HG02798 (cell line): ENCODE measurements around the gene AJUBA.
"Not testable (repeated sequence)": the region's sequence is repeated elsewhere in the genome, so short reads cannot be mapped to it uniquely, and the experiment has no call there.

Experiments
- ATAC-seq: cut with Tn5 transposase; IDR thresholded peaks from one replicate; pipeline ENCODE4 v1.9.1; 2021; ENCODE audit warnings: mild to moderate bottlenecking; ENCODE audit not compliant: unreplicated experiment, poor library complexity

Gene AJUBA

DNA sequence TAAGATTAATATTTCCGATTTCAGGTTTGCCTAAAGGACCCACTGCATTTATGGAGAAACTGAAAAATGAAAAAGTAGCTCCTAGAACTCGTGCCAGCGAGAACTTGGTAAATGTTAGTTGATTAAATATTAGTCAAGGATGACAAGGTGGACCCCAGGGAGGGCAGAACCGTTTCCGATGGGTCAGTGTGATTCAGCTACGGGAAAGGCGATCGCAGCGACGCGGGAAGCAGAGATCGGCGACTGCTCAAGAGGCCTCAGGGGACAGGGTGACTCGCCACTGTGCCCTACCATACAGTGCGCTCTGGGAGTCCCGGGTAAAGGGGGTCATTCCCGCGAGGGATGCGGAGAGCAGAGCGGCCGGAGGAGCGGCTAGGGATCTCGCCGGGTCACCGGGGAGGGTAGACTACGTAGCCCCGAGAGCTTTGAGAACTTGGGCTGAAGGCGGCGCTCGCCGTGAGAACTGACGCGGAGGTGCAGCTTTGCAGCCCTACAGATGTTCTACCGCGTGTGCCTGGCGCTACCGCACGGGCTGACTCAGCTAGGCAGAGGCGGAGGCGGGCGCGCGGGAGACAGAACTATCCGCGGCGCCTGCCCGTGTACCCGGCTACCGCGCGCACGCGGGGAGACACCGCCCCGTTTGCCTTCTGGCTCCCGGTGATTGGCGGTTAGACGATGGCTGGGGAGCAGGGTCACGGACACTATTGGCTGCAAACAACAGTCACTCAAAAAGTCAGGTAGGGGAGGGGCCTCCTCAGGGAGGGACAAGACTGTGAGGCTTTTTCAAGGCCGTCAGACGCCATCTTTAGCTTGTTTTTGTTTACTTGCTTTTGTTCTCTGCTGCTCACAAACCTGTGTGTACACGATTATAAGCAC is 24.4 kb upstream of the AJUBA start:
- peak; percentile 97 for ATAC-seq

DNA sequence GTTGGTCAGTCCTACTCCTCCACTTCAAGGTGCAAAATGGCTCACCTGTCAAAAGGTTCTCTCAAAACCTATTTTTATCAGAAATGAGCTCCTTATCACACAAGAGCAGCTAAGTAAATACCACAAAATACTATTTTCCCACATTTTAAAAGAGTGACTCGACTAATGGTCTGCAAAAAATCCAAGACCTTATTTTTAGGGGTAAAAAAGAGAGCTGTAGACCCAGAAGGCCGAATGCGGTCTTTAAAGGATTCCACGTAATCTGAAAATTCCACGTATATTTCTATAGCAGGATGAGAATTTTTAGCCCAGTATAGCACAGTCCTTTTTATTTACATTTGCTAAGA is 23.8 kb upstream of the AJUBA start:
- ATAC-seq, result no peak

DNA sequence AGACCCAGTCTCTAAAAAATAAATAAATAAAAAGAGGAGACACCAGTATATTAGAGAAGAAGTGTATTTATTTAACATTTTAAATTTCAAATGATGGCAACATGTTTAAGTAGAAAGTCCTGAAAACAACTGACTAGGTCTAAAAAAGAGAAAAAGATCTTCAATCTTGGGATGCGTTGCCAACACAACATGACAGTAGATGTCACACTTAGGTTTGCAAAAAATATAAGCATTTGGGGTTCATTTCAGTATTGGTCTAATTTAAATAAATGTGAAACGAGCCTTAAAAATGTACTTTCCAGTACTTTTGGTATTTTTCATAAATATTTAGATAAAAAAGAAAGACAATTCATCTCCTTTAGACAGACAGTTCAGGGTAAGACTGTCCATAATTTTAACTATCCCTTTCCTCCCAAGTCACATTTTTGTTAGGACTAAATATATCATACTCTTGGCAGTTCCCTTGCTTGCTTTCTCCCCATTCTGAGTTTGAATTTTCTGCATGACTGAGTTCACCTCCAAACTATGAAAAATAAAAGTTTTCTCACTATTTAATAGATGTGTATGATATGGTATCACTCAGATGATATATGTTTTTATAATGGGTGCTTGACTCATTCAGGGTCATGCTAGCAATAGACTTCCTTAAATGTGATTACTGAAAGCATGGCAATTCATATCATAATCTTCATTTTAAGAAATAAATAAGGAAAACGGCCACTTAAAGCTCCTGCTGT is 23.3 kb upstream of the AJUBA start:
- ATAC-seq, result no peak

DNA sequence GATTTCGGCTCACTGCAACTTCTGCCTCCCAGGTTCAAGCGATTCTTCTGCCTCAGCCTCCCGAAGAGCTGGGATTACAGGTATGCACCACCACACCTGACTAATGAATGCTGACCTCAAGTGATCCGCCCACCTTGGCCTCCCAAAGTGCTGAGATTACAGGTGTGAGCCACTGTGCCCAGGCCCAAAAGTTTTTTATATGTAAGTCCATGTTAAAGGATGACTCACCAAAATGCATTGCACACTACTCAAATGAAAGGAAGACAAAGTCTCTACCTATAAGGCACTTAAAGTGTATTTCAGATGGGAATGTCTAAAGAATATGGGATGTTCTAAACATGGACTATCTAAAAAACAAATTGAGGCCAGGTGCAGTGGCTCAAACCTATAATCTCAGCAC is 21.9 kb upstream of the AJUBA start:
- not testable (repeated sequence) for ATAC-seq

DNA sequence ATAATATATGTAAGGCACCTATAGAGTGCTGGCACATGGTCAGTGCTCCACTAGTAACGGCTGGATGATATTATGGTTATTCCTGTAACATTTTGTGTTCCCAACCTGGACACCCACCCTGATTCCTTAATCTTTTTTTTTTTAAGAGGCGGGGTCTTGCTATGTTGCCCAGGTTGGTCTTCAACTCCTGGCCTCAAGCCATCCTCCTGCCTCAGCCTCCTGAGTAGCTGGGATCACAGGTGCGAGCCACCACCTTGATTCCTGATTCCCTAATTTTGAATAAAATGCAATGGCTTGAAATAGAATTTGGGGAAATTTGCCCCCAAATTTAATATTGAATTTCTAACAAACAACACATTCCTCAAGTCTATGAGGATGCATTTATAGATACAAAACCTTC is 20.2 kb upstream of the AJUBA start:
- no peak for ATAC-seq

DNA sequence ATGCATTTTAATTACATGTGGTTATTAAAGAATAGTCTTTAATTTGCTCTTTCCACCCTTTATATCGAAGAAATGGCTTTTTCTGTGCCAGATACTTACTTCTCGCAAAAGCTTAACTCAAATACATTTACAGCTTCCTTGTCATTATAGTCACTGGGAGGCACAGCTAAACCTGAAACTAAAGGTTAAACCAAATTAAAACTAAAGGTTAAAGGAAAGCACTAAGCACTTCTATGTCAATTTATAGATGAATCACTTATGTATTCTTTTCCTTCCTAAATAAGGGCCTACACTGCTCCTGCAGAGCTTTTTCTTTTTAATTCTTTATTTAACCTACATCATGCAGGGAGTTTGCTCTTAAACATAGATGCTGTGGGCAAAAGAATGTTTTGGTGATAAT is 18.5 kb upstream of the AJUBA start:
- ATAC-seq, result no peak

DNA sequence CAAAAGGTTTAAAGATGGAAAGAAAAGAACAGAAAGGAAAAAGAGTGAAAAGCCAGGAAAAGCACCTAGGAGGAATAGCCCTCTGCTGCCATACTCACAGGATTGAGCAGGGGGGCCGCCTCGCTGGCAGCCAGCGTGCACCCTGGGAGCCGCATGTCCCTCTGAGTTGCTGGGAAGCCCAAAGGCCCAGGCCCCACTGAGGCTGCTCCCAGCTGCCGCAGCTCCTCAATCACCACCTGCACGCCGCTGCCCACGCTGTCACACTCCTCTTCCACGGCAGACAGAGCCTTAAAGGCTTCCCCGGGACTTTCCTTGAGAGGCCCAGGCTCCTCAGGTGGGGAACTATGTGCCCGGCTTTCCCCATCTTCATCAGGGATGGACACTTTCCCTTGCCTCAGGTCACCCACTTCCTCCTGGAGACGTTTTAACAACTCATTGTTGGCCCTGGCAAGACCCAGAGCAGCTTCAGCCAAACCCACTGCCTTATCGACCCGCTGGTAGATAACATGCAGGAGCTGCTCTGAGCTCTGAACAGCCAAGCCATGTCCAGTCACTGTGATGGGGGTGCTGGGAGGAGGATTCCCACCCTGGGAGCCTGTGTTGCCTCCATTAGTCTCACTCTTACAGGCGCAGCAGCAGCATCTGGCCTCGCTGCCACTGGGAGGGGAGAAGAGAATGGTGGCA is 16.1 kb upstream of the AJUBA start:
- ATAC-seq, result no peak

DNA sequence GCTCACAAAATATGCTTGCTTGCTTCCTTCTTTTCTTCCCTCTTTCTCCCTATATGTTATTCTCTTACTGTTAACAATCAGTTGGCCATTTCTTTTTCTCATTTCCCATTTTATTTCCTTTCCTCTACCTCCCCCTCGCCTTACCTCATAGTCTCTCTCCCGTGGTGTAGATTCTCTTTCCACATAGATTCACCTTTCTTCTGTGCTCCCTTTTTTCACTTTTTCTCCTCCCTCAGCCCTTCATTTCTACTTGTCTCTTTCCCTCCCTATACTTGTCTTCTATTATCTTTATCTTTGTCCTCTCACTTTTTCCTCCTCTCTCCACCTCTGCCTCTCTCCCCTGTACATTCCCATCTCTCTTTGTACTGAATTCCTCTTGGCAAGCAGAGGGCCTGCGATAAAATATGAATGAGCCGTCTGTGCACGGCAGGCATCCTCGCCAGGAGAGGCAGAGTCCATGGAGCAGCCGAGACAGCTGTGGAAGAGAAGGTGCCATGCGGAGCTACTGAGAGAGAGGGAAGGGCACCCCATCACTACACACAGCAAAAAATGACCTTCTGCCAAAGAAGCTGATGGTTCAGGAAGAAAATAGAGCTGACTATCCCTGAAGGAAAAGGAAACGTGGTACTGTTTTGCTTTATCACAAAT is 15.4 kb upstream of the AJUBA start:
- ATAC-seq, result no peak

DNA sequence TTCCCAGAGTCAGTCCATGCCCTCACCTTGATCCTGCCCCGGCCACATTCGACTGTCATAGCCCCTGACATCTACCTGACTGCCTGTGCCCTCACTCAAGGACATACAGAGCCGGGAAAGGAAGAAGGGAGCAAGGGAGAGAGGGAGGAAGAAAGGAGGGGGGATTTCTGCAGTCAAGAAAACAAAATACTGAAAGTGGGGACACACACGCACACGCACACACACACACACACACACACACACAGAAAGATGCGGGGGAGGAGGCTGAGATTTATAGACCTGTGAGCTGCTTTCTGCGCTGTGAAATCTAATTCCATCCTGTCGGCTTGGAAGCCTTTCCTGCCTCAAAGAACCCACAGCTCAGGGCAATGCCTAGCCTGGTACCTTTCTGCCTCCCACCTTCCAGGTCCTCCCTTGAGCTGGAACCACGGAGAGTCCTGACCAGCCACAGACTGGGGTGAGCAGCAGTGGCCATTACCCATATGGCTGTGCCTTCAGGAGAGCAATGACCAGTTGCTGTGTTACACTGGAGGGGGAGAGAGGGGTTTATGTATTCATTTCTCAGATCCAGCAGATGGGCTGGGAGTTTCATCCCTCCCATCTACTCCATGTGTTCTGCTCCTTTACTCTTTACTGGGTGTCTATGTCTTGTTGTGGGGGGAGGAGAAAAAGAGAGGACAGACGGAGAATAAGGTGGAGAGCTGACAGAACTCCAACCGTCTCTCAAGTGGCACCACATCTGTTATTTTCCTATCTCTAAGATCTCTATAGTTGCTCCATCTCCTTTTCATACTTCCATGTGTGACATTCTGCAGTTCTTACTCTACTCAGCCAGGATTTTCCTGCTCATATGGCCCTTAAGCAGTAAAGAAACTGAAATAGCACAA is 14.7 kb upstream of the AJUBA start:
- ATAC-seq, result no peak

DNA sequence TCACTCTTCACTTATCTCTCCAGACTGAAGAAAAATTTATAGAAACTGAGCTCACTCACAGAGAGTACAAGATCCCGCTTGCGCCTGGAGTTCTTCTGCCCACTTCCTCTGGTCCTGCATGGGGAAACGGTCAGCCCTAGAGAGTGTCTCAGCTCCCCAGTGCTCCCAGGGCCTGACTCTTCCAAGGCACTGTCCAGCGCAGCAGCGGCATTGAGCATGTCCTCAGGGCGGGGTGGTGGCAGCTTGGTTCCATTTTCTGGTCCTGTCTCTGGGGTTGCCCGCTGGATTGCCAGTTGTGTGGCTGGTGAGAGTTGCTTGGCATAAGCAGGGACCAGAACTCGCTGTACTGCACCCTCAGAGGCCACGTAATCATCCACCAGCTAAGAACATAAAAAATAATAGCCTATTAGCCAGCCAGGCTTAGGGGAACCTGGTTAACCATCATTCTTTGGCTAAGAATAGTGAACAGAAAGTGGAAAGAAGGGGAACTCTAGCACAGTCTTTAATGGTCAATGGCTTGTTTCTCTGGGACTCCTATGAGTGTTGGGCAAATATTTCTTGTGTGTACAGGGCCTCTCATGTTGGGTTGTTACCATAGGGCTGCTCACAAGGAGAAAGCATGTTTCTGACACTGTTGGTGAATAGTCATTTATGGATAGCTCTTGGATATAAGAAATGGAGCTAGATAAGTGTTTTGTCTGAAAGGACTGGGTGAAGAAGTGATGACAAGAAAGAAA is 13.7 kb upstream of the AJUBA start:
- ATAC-seq, result no peak

DNA sequence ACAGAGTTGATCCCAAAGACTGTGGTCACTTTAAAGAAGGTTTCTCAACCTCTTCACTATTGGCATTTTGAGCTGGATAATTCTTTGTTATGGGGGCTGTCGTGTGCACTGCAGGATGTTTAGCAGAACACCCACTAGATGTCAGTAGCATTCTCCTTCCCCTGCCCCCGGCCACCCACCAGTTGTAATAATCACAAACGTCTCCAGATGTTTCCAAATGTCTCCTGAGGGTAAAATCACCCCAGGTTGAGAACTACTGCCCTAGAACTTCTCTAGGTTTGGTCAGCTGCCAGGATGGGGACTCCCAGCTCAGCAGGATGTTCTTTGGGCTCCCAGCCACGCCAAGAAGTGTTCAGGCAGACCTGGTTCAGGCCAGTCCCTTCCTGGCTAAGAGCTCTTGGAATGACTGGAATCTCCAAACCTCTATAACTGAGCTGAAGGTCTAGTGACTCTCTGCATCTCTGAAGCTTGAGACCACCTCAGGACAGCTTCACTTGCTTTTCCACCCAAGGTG is 12.5 kb upstream of the AJUBA start:
- no peak for ATAC-seq

DNA sequence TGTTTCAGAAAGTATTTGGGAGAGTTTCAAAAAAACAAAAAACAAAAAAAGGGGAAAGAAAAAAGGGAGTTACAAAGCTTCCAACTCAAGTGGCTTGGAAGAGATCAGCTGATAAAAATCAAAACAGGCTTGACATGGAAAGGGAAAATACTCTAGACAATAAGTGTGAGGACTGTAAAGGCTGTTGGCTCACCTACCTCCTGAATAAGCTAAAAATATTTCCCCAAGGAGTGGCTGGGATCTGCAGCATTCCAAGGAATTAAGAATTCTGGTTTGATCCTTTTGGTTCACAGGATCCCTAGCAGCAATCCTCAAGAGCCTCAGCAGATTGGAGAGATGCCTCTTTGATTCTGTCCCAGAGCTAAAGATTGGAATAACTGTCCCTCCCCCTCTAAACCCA is 11.2 kb upstream of the AJUBA start:
- no peak for ATAC-seq

DNA sequence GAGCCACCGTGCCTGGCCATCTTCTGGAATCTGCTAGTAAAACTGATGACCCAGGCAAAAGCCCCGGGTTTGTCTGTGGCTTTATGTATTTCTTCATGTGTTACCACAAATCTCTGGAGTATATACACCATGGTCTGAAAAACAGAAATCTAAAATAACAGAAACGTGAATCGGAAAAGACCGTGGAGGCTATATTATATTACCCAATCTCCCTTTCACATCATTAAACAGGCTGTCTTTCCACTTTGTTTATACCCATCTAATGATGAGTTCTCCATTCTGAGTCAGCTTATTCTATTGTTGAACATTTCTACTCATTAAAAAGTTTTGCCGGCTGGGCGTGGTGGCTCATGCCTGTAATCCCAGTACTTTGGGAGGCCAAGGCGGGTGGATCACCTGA is 9.5 kb upstream of the AJUBA start:
- no peak for ATAC-seq

DNA sequence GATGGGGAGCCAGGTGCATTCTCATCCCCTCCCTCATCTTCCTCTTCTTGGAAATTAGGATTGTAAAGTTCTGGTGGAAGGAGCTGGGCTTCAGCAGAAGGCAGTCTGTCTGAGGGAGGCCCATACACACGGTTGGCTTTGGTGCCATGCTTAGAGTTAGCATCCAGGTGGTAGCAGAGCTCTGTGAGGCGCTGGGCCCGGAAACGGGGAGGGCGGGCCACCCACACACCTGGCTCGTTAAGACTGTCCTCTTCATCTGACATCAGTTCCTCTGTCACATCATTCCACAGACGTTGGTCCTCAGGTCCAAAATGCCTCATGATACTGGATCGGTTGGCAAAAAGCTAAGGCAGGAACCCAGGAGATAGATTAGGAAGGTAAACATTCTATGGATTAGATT is 4.9 kb upstream of the AJUBA start:
- ATAC-seq, result no peak

DNA sequence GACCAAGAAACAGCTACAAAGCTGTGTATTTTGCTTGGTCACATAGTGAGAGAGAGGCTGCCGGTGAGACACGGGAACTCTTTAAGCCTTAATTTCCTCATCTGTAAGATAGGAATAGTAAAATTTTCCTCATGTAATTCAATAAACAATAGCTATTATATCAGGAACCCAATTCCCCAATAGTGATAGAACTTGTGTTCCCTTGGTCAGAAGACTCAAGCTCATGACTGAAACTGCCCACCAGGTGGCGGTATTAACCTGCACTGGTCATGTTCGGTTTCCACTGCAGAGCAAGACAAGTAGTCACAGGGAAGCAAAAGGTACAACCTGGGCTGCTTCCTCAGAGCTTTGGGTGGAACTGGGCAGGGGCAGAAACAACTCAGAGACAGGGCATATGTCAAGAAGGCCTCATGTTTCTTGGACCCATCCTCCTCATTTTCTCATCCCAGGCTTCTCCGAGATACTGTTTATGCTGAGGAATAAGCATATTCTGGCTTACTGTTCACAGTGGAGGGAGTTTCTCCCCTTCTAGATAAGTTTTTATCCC is 4.2 kb upstream of the AJUBA start:
- ATAC-seq, result peak; percentile 70

DNA sequence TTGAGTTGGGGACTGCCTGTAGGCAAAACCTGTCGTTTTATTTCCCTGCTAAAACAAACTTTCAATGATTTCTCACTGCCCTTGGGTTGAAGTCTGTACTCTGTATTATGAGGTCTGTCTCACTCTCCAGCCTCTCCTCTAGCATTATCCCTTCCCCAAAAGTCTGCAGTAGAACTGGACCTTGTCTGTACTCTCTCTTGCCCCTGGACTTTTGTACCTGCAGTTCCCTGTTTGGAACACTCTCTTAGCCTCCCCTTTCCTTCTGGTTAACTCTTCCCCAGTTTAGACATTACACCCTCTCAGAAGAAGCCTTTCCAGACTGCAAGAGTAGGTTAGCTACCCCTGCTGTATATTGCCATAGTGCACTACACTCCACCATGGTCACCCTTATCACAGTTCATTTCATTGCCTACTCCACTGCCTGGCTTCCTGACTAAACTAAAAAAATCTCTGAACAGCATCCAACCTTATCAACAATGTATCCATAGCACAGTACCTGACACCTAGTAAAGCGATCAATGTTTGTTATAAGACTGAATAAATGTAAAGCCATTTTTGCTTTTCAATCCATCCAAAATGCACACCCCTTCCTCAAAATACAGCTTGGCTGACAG is 3.6 kb upstream of the AJUBA start:
- no peak for ATAC-seq

DNA sequence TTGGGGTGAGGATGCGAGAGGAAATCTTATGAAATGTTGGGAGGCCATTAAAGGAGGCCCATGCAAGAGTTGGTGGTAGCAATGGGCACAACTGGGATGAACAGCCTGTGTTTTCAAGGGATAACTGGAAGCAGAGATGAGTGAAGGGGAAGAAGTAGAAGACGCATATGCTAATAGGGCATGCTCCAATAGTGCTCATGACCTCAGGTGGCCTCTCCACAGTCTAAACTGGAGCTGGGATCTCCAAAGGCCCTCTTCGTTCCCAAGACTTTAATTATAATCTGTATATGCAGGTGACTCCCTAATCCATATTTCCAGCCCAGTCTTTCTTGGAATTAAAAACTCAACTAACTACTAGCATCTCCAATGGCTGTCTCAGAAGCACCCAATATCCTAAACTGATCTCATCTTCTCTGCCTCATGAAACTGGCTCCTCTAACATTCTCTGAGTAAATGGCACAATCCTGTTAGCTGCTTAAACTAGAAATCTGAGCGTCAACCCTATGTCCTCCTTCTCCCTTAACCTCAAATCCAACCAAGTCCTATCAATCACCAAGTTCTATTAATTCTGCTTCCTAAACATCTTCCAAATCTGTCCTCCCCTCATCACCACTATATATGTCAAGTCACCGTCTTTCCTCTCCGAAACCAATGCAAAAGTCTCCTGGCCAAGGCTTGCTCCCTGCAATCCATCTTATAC is 2.8 kb upstream of the AJUBA start:
- ATAC-seq, result no peak
